NCI-H2171 treated with DMSO at 0.1 percent for 48 hours (cell line): ENCODE measurements around the gene PCDH9.

Experiments used
- DNase-seq: peaks from one replicate; lab custom pipeline; 2025; lab: John Stamatoyannopoulos, UW

PCDH9 gene

GRCh38 chr13:66567899-66568612, 662.1 kb downstream of the PCDH9 start:
- no peak for DNase-seq

- DNase-seq: no peak
These were observed 664.9 kb downstream of the PCDH9 start for GRCh38 chr13:66565279-66565678.

- DNase-seq: no peak
These were observed 667.1 kb downstream of the PCDH9 start for GRCh38 chr13:66563076-66563475.

- DNase-seq: no peak
These were observed 668.1 kb downstream of the PCDH9 start for GRCh38 chr13:66562054-66562453.

GRCh38 chr13:66560991-66561390, 669.1 kb downstream of the PCDH9 start:
- DNase-seq: no peak

GRCh38 chr13:66560189-66560588, 669.9 kb downstream of the PCDH9 start:
- no peak for DNase-seq

GRCh38 chr13:66559093-66559492, 671.0 kb downstream of the PCDH9 start:
- no peak for DNase-seq

GRCh38 chr13:66558506-66558905, 671.6 kb downstream of the PCDH9 start:
- no peak for DNase-seq

- no peak for DNase-seq
These were observed 672.8 kb downstream of the PCDH9 start for GRCh38 chr13:66557357-66557756.

- no peak for DNase-seq
These were observed 673.8 kb downstream of the PCDH9 start for GRCh38 chr13:66556306-66556705.

- no peak for DNase-seq
These were observed 676.7 kb downstream of the PCDH9 start for GRCh38 chr13:66553391-66553790.

GRCh38 chr13:66551128-66551527, 679.0 kb downstream of the PCDH9 start:
- no peak for DNase-seq

GRCh38 chr13:66547685-66548084, 682.5 kb downstream of the PCDH9 start:
- DNase-seq: no peak

GRCh38 chr13:66546534-66547379, 683.4 kb downstream of the PCDH9 start:
- no peak for DNase-seq

- no peak for DNase-seq
These were observed 686.4 kb downstream of the PCDH9 start for GRCh38 chr13:66543780-66544179.

- DNase-seq: no peak
These were observed 692.7 kb downstream of the PCDH9 start for GRCh38 chr13:66537417-66537816.

GRCh38 chr13:66536746-66537145, 693.4 kb downstream of the PCDH9 start:
- DNase-seq: no peak

- no peak for DNase-seq
These were observed 695.6 kb downstream of the PCDH9 start for GRCh38 chr13:66534561-66534960.

GRCh38 chr13:66532845-66533244, 697.3 kb downstream of the PCDH9 start:
- no peak for DNase-seq

GRCh38 chr13:66532146-66532545, 698.0 kb downstream of the PCDH9 start:
- no peak for DNase-seq

GRCh38 chr13:66530686-66531085, 699.5 kb downstream of the PCDH9 start:
- DNase-seq: no peak

- DNase-seq: no peak
These were observed 700.0 kb downstream of the PCDH9 start for GRCh38 chr13:66530158-66530557.

GRCh38 chr13:66528944-66529576, 701.1 kb downstream of the PCDH9 start:
- no peak for DNase-seq
